GM21723 (cell line): ENCODE results near the gene UNC13D.
"Not testable (repeated sequence)": the region's sequence is repeated elsewhere in the genome, so short reads cannot be mapped to it uniquely, and the experiment has no call there.

Experiments
- ATAC-seq: cut with Tn5 transposase; IDR thresholded peaks from one replicate; pipeline ENCODE4 v1.9.1; 2021; ENCODE audit warnings: mild to moderate bottlenecking, moderate library complexity; ENCODE audit not compliant: unreplicated experiment

The UNC13D gene

DNA sequence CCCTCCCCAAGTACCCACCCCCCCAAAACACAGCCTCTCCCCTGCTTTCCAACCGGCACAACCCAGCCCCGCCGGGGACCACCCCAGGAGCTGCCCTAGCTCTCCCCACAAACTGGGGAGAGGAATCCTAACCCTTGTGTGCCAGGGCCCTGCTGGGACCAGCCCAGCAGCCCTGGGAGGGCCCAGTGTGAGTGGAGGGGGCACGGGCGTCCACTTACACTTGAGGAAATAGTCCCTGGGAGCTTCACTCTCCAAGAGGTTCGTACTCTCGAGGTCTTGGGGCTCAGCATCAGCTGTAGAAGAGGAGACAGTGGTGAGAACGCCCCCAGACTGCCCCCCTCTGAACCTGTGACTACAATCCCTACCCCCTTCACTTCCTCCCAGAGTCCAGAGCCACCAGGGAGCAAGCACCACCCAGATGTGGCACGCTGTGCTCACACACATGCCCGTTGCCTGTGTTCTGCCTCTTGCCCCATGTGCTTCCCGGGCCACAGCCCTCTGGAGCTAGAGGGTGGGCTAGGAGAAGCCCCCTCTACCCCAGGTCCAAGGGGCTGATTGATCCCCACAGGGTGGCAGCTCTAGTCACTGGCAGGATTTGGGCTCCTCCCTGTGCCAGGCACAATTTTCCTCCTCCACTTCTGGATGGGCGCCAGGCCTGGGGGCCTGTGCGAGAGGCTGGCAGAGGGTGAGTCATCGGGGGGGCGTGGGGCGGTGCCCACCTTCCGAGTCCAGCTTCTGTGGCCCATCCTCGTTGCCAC, 31.2 kb upstream of the UNC13D start:
- ATAC-seq = no peak

DNA sequence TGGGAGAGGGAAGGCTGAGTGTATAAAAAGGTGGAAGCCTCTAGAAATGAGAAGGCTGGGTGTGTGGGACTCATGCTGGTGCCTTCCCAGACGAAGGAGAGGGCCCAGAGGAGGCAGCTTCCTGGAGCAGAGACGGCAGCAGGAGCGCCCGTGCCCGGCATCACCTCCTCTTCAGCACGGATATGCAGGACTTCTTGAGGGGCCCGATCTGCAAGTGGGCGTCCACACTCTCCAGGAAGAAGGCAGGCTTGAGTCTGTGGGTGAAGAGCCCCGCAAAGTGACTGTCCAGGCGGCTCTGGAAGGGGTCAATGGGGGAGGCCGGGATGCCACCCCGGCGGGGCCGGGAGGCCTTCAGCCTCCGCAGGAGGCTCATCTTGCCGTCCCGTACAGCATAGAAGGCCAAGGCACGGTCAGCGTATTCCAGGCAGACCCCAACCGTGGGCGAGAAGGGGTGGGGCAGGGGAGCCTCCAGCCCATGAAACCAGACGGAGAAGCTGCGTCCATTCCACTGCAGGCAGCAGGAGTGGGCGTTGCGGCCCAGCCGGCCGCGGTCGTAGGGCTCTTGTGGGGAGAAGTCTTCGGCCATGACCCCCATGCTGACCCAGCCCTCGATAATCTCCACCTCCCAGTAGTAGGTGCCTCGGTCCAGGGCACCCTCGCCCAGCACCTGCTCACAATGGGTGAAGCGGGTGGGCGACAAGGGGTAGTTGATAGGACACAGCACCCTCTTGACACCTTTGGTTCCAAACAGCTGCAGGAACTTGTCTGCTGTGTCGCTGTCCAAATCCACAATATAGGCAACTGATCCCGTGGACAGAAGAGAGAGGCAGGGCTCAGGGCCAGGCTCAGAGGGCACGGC, 30.3 kb upstream of the UNC13D start:
- no peak for ATAC-seq

- no peak for ATAC-seq
Measured at GRCh38 chr17:75873587-75874322, 29.6 kb upstream of the UNC13D start.

- ATAC-seq = no peak
Measured at GRCh38 chr17:75872434-75873351, 28.5 kb upstream of the UNC13D start.

DNA sequence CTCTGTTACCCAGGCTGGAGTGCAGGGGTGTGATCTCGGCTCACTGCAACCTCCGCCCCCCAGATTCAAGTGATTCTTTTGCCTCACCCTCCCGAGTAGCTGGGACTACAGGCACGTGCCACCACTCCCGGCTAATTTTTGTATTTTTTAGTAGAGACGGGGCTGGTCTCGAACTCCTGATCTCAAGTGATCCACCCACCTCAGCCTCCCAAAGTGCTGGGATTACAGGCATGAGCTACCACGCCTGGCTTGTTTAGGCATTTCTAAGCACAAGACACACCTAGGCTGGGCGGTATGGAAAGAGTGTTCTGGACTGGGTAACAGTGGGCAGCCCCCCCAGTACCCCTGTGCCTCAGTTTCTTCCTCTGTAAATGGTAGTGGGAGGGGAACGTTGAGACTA, 26.0 kb upstream of the UNC13D start:
- not testable (repeated sequence) for ATAC-seq

DNA sequence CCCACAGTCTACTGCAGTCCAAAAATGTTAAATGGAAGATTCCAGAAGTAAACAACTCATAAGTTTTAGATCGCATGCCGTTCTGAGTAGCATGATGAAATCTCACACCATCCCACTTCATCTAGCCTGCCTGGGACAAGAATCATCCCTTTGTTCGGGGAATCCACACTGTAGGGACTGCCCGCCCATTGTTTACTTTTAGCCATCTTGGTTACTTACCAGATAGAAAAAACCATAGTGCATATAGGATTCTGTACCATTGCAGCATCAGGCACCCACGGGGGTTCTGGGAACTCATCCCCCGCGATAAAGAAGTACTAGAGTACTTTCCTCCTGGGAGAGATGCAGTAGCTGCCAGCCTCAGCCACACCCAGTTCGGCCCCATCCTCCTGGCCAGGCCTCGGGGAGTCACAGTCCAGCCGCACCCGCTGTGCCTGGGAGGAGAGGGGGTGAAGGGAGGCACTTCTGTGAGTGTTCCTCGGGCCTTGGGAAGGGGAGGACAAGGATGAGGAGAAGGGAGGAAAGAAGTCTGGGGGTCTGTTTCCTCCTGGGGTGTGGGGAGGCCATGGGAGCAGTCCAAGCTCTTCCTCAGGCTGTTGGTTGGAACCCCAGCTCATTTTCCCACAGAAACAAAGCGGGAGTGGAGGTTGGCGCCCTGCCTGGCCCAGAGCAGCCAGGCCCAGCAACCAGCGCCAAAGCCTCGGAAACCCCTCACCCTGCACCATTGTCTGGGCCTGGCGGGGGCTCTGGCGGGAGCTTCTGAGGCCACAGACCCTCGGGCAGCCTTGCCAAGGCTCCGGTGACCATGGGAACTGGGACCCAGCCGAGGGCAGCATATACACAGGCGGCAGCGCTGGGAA, 25.3 kb upstream of the UNC13D start:
- no peak for ATAC-seq

- ATAC-seq = not testable (repeated sequence)
Measured at GRCh38 chr17:75868730-75869281, 24.6 kb upstream of the UNC13D start.

GRCh38 chr17:75865404-75866188, 21.4 kb upstream of the UNC13D start:
- ATAC-seq = not testable (repeated sequence)

DNA sequence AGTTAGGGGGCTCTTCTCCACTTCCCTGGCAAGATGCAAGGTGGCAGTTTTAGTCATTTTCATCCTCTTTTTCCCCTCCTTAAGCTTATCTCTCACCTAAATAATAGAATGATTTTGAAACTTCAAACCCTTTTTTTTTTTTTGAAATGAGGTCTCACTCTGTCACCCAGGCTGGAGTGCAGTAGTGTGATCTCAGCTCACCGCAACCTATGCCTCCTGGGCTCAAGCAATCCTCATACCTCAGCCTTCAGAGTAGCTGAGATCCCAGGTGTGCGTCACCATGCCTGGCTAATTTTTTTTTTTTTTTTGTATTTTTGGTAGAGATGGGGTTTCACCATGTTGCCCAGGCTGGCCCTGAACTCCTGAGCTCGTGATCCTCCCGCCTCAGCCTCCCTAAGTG, 20.7 kb upstream of the UNC13D start:
- peak; percentile 26 for ATAC-seq

GRCh38 chr17:75864448-75864871, 20.3 kb upstream of the UNC13D start:
- ATAC-seq = peak; percentile 79

- ATAC-seq = no peak
Measured at GRCh38 chr17:75861927-75862317, 17.7 kb upstream of the UNC13D start.

DNA sequence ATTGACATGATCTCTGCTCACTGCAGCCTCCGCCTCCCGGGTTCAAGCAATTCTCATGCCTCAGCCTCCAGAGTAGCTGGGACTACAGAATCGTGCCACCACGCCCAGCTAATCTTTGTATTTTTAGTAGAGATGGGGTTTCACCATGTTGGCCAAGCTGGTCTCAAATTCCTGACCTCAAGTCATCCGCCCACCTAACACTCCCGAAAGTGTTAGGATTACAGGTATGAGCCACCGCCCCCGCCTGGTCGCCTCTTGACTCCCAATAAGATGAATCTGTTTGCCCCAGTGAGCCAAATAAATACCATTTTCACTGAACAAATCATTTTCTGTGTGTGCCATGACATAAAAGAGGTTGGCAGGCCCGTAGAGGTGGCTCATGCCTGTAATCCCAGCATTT, 15.2 kb upstream of the UNC13D start:
- not testable (repeated sequence) for ATAC-seq

DNA sequence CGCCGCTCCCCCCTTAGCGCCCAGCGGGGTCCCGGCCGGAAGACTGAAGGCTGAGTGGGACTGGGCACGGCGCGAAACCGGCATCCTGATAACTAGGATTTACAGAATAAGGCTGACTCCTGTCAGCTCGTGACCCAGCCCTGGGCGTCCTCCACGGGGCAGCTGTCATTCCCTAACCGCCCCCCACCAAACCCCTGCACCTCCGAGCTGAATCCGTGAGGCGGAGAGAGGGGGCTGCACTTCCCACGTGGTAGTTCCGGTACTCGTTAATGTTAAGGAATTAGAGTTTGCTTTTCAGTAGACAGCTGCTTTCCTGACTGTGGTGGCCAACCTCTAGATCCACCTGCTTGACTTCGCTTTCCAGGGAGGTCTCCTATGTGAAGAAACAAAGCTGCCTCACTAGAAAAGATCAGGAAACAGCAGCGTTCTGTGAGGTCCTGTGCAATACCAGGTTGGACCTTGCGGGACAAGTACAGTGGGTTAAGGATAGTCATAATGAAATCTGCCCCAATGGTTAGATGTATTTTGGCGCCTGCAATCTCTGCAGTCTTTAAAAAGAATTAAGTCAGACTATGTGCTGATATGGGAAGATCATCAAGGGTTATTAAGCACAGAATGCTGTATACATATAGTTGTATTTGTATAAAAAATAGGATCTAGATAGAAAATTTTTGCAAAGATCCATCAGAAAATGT, 12.0 kb upstream of the UNC13D start:
- ATAC-seq = peak; percentile 37

GRCh38 chr17:75855310-75856061, 11.3 kb upstream of the UNC13D start, which contains the start of gene WBP2:
TSS of gene WBP2 (minus strand) at chr17:75855335. CDS start at chr17:75855297, 38 bp downstream.
- ATAC-seq = peak; percentile 86

DNA sequence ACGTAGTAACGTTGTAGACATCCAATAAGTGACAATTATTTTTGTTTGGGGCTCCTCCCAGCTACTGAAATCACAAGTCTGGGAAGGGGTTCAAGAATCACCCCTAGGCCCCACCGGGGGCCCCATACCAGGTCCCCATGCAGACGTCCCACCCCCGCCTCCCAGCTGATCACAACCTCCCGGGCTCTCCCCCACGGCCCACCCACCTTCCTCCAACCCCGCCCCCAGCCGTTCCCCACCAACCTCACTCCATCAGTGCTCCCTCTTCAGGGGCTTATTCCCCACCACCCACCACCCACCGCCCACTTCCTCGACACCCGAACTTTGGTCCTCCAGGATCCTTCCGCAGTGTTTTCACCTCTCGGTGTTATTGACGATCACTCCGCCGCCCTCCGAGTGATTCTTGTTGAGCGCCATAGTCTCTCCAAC, 10.7 kb upstream of the UNC13D start:
- no peak for ATAC-seq

DNA sequence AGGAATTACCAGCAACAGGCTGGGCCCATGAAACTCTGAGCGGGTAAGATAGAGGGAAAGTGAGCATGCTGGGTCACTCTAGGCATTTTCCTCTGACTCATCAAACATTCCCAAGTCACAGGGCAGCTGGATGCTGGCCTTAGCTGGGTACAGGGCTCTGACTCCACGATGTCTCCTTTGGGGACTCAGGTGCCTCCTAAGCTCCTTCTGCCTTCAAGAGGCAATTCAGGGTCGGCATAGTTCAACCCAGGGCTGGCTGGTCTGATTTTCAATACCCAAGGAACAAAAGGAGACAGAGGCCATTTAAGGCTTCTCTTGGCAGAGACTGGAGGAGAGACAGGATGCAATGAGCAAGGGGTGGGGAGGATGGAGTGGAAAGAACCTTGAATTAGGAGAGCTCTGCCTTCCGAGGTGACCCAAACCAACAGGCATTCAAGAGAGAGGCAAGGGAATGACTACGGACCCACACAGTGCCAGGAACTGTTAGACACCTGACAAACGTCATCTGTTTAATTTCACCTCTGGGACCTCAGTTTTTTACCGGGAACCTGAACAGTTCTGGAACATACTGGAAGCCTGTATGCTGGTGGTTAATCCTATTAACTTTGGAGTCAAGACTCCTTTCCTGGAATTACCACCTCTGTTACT, 10.0 kb upstream of the UNC13D start:
- no peak for ATAC-seq
